ENCODE measurements around the gene YTHDF1.

The YTHDF1 gene

GRCh38 chr20:63147532-63147931 is 68.4 kb downstream of the YTHDF1 start:
- no peak overlapping the region for H3K27ac ChIP-seq
- TF ChIP-seq CTCF (conservative IDR thresholded peaks at IDR 0.05) = no peak
